HEK293 (cell line): ENCODE data around the gene GNPTAB.

Experiments used
- CTCF ChIA-PET: fragments of 350-600 bp; formaldehyde crosslinking; extraction: SDS; loops from one replicate; lab custom pipeline; 2021; ENCODE audit warnings: antibody characterized with exemption; lab: Yijun Ruan, JAX
- POLR2A ChIA-PET: fragments of 300-600 bp; formaldehyde crosslinking; extraction: SDS; loops from one replicate; lab custom pipeline; 2020; ENCODE audit warnings: antibody characterized with exemption, inconsistent platforms; lab: Yijun Ruan, JAX
- H3K27ac ChIP-seq: fragments of 200-500 bp; sonication (Bioruptor generic); 2 replicates; pipeline ENCODE4 v1.5.1; 2014; ENCODE audit warnings: low read depth, low read length, control low read depth, inconsistent platforms; ENCODE audit errors: extremely low read depth
- H3K36me3 ChIP-seq, 2 experiments: fragments of 200-500 bp in 1 of 2; sonication (Bioruptor generic) in 1 of 2; 1 replicate in 1 of 2; 2 replicates in 1 of 2; pipeline ENCODE4 v1.5.1; 2014 to 2017; ENCODE audit warnings: inconsistent platforms in 2 of 2, low read length in 2 of 2; ENCODE audit not compliant: control insufficient read depth in 2 of 2, insufficient read depth in 1 of 2
- H3K4me1 ChIP-seq: fragments of 200-500 bp; sonication (Bioruptor generic); 2 replicates; pipeline ENCODE4 v1.5.1; 2014; ENCODE audit warnings: mild to moderate bottlenecking, low read length, inconsistent platforms; ENCODE audit not compliant: control insufficient read depth, insufficient read depth
- H3K4me3 ChIP-seq: 2 replicates; pipeline ENCODE4 v1.5.1; 2011; ENCODE audit warnings: low read depth, mild to moderate bottlenecking, control low read depth, low read length, moderate library complexity
- H3K9me3 ChIP-seq: fragments of 200-500 bp; sonication (Bioruptor generic); 2 replicates; pipeline ENCODE4 v1.5.1; 2014; ENCODE audit warnings: low read depth, low read length, inconsistent platforms; ENCODE audit not compliant: control insufficient read depth, insufficient read depth
- OSR2 ChIP-seq: fragments of 450-650 bp; formaldehyde crosslinking; IDR thresholded peaks from 2 replicates; pipeline ENCODE4 v1.5.1; 2016; ENCODE audit warnings: missing biosample characterization, missing genetic modification characterization
- PRDM6 ChIP-seq: fragments of 450-650 bp; formaldehyde crosslinking; IDR thresholded peaks from 2 replicates; pipeline ENCODE4 v1.5.1; 2017; ENCODE audit warnings: missing biosample characterization, missing genetic modification characterization
- REPIN1 ChIP-seq: fragments of 450-650 bp; formaldehyde crosslinking; IDR thresholded peaks from 2 replicates; pipeline ENCODE4 v1.5.1; 2017; ENCODE audit warnings: missing biosample characterization, missing genetic modification characterization, low read depth
- REST ChIP-seq: fragments of 450-650 bp; formaldehyde crosslinking; IDR thresholded peaks from 2 replicates; pipeline ENCODE4 v1.5.1; 2016; ENCODE audit warnings: missing biosample characterization, missing genetic modification characterization
- SP3 ChIP-seq: fragments of 450-650 bp; formaldehyde crosslinking; IDR thresholded peaks from 2 replicates; pipeline ENCODE4 v1.5.1; 2016; ENCODE audit warnings: missing biosample characterization, missing genetic modification characterization
- TRIM28 ChIP-seq: IDR thresholded peaks from 2 replicates; pipeline ENCODE4 v1.6.1; 2011; ENCODE audit warnings: low read length, control low read depth, borderline replicate concordance
- ZBTB21 ChIP-seq: fragments of 450-650 bp; formaldehyde crosslinking; IDR thresholded peaks from 2 replicates; pipeline ENCODE4 v1.5.1; 2017; ENCODE audit warnings: missing biosample characterization, missing genetic modification characterization
- ZBTB8A ChIP-seq: fragments of 450-650 bp; formaldehyde crosslinking; IDR thresholded peaks from 2 replicates; pipeline ENCODE4 v1.5.1; 2016; ENCODE audit warnings: missing biosample characterization, missing genetic modification characterization
- ZFHX2 ChIP-seq: fragments of 450-650 bp; formaldehyde crosslinking; conservative IDR thresholded peaks from 2 replicates; pipeline ENCODE4 v1.5.1; 2016; ENCODE audit warnings: missing biosample characterization, missing genetic modification characterization
- ZFP3 ChIP-seq: fragments of 450-650 bp; formaldehyde crosslinking; IDR thresholded peaks from 2 replicates; pipeline ENCODE4 v1.5.1; 2016; ENCODE audit warnings: low read depth, missing biosample characterization, missing genetic modification characterization
- ZNF133 ChIP-seq: fragments of 450-650 bp; formaldehyde crosslinking; IDR thresholded peaks from 2 replicates; pipeline ENCODE4 v1.5.1; 2016; ENCODE audit warnings: missing biosample characterization, missing genetic modification characterization
- ZNF175 ChIP-seq: fragments of 450-650 bp; formaldehyde crosslinking; IDR thresholded peaks from 2 replicates; pipeline ENCODE4 v1.5.1; 2016; ENCODE audit warnings: missing biosample characterization, missing genetic modification characterization
- ZNF341 ChIP-seq: fragments of 450-650 bp; formaldehyde crosslinking; IDR thresholded peaks from 2 replicates; pipeline ENCODE4; 2016; ENCODE audit warnings: low read depth, missing biosample characterization, missing genetic modification characterization
- ZNF350 ChIP-seq: fragments of 450-650 bp; formaldehyde crosslinking; IDR thresholded peaks from 2 replicates; pipeline ENCODE4 v1.5.0; 2017; ENCODE audit warnings: missing biosample characterization, mild to moderate bottlenecking, missing genetic modification characterization
- ZNF514 ChIP-seq: fragments of 450-650 bp; formaldehyde crosslinking; IDR thresholded peaks from 2 replicates; pipeline ENCODE4 v1.5.1; 2016; ENCODE audit warnings: missing biosample characterization, missing genetic modification characterization
- ZNF560 ChIP-seq: fragments of 450-650 bp; formaldehyde crosslinking; IDR thresholded peaks from 2 replicates; pipeline ENCODE4 v1.5.1; 2017; ENCODE audit warnings: missing biosample characterization, missing genetic modification characterization, borderline replicate concordance
- ZNF670 ChIP-seq: fragments of 450-650 bp; formaldehyde crosslinking; IDR thresholded peaks from 2 replicates; pipeline ENCODE4 v1.5.1; 2016; ENCODE audit warnings: missing biosample characterization, missing genetic modification characterization, low read depth
- ZNF707 ChIP-seq: fragments of 450-650 bp; formaldehyde crosslinking; IDR thresholded peaks from 2 replicates; pipeline ENCODE4 v1.5.1; 2016; ENCODE audit warnings: missing biosample characterization, missing genetic modification characterization
- ZSCAN5A ChIP-seq: fragments of 450-650 bp; formaldehyde crosslinking; IDR thresholded peaks from 2 replicates; pipeline ENCODE4 v1.5.1; 2016; ENCODE audit warnings: missing biosample characterization, missing genetic modification characterization
- TF ChIP-seq, protein P1 (sequence below): fragments of 450-650 bp; formaldehyde crosslinking; IDR thresholded peaks from 2 replicates; pipeline ENCODE4 v1.5.1; 2016; ENCODE audit warnings: missing biosample characterization, missing genetic modification characterization
- TF ChIP-seq, protein P2 (sequence below): fragments of 450-650 bp; formaldehyde crosslinking; IDR thresholded peaks from 2 replicates; pipeline ENCODE4 v1.5.1; 2016; ENCODE audit warnings: missing biosample characterization, missing genetic modification characterization, low read depth
- TF ChIP-seq, protein P3 (sequence below): fragments of 450-650 bp; formaldehyde crosslinking; IDR thresholded peaks from 2 replicates; pipeline ENCODE4 v1.5.1; 2016; ENCODE audit warnings: missing biosample characterization, missing genetic modification characterization

GNPTAB gene

DNA sequence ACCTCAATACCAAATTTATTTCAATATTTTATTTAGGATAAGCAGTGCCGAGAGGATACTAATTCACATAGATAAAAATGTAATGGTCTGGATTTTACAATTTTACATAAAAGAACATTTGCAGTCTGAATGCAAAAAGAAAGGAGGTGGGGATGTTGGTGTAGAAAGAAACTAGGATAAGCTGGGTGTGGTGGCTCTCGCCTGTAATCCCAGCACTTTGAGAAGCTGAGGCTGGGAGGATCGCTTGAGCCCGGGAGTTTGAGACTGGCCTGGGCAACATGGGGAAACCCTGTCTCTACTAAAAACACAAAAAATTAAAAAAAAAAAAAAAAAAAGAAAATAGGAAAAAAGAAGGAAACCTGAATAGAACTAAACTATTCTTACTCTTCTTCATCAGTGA, 108.4 kb downstream of the GNPTAB start (continued):
- TF ChIP-seq ZNF175 (tag by site-specific recombination) (no peak), REPIN1 (no peak), TRIM28 (no peak), ZNF350 (tag by site-specific recombination) (no peak)

- Histone ChIP-seq H3K4me3 (no peak overlapping the region), H3K27ac (no peak overlapping the region), H3K36me3 (peaks cover 28 to 34% of the 10 kb centered on the region in 2 experiments), H3K4me1 (no peaks in the 10 kb centered on the region), H3K9me3 (no peaks in the 10 kb centered on the region)
- TF ChIP-seq ZBTB21 (tag by site-specific recombination) (no peak), ZBTB8A (tag by site-specific recombination) (no peak), ZSCAN5A (tag by site-specific recombination) (no peak), ZFP3 (tag by site-specific recombination) (no peak), ZNF350 (tag by site-specific recombination) (no peak), ZFHX2 (tag by site-specific recombination) (no peak), REST (tag by site-specific recombination) (no peak), ZNF341 (tag by site-specific recombination) (no peak), ZNF707 (tag by site-specific recombination) (no peak), ZNF560 (no peak), ZNF133 (tag by site-specific recombination) (no peak), PRDM6 (tag by site-specific recombination) (no peak), OSR2 (tag by site-specific recombination) (no peak), SP3 (tag by site-specific recombination) (no peak), ZNF670 (tag by site-specific recombination) (no peak), ZNF514 (tag by site-specific recombination) (no peak)
- TF ChIP-seq, protein P1, sequence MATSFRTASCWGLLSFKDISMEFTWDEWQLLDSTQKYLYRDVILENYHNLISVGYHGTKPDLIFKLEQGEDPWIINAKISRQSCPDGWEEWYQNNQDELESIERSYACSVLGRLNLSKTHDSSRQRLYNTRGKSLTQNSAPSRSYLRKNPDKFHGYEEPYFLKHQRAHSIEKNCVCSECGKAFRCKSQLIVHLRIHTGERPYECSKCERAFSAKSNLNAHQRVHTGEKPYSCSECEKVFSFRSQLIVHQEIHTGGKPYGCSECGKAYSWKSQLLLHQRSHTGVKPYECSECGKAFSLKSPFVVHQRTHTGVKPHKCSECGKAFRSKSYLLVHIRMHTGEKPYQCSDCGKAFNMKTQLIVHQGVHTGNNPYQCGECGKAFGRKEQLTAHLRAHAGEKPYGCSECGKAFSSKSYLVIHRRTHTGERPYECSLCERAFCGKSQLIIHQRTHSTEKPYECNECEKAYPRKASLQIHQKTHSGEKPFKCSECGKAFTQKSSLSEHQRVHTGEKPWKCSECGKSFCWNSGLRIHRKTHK (tag by site-specific recombination), result no peak
- TF ChIP-seq, protein P2, sequence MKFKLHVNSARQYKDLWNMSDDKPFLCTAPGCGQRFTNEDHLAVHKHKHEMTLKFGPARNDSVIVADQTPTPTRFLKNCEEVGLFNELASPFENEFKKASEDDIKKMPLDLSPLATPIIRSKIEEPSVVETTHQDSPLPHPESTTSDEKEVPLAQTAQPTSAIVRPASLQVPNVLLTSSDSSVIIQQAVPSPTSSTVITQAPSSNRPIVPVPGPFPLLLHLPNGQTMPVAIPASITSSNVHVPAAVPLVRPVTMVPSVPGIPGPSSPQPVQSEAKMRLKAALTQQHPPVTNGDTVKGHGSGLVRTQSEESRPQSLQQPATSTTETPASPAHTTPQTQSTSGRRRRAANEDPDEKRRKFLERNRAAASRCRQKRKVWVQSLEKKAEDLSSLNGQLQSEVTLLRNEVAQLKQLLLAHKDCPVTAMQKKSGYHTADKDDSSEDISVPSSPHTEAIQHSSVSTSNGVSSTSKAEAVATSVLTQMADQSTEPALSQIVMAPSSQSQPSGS (tag by site-specific recombination), result no peak
- TF ChIP-seq, protein P3, sequence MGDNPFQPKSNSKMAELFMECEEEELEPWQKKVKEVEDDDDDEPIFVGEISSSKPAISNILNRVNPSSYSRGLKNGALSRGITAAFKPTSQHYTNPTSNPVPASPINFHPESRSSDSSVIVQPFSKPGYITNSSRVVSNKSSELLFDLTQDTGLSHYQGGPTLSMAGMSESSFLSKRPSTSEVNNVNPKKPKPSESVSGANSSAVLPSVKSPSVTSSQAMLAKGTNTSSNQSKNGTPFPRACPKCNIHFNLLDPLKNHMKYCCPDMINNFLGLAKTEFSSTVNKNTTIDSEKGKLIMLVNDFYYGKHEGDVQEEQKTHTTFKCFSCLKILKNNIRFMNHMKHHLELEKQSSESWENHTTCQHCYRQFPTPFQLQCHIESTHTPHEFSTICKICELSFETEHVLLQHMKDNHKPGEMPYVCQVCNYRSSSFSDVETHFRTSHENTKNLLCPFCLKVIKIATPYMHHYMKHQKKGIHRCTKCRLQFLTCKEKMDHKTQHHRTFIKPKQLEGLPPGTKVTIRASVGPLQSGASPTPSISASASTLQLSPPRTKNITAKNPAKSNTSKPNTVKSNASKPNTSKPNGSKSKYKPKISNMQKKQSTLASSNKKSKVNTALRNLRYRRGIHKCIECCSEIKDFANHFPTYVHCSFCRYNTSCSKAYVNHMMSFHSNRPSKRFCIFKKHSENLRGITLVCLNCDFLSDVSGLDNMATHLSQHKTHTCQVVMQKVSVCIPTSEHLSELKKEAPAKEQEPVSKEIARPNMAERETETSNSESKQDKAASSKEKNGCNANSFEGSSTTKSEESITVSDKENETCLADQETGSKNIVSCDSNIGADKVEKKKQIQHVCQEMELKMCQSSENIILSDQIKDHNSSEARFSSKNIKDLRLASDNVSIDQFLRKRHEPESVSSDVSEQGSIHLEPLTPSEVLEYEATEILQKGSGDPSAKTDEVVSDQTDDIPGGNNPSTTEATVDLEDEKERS, result no peak
- POLR2A ChIA-PET, result no interaction called here
- CTCF ChIA-PET, result no interaction called here
These were observed 110.6 kb downstream of the GNPTAB start for GRCh38 chr12:101720118-101720517.
